ENCODE measurements around the gene HOGA1.

DNA sequence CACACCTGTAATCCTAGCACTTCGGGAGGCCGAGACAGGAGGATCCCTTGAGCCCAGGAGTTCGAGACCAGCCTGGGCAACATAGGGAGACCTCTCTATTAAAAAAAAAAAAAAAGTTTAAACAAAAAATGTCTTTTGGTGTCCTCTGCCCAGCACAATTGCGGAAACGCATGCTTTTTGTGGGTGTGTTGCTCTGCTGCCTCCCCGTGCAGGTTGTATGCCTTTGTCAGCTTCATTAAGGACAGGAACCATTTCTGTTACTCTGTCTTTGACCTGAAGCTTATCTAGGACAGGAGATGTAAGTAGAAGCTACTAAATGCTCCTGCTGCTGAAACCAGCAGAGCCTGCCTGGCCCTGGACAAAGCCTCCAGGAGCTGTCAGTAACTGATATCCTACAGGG is 32.9 kb upstream of the HOGA1 start:
- TF ChIP-seq CTCF (conservative IDR thresholded peaks at IDR 0.05; ENCODE audit: low read depth, low read length) = no peak
- no peak for TF ChIP-seq EZH2 (IDR thresholded peaks at IDR 0.05; ENCODE audit: borderline replicate concordance, low read depth, low read length, poor library complexity, severe bottlenecking)

All from A673 (cell line).